Measurements from ENCODE around the gene EFEMP1.

EFEMP1 gene

DNA sequence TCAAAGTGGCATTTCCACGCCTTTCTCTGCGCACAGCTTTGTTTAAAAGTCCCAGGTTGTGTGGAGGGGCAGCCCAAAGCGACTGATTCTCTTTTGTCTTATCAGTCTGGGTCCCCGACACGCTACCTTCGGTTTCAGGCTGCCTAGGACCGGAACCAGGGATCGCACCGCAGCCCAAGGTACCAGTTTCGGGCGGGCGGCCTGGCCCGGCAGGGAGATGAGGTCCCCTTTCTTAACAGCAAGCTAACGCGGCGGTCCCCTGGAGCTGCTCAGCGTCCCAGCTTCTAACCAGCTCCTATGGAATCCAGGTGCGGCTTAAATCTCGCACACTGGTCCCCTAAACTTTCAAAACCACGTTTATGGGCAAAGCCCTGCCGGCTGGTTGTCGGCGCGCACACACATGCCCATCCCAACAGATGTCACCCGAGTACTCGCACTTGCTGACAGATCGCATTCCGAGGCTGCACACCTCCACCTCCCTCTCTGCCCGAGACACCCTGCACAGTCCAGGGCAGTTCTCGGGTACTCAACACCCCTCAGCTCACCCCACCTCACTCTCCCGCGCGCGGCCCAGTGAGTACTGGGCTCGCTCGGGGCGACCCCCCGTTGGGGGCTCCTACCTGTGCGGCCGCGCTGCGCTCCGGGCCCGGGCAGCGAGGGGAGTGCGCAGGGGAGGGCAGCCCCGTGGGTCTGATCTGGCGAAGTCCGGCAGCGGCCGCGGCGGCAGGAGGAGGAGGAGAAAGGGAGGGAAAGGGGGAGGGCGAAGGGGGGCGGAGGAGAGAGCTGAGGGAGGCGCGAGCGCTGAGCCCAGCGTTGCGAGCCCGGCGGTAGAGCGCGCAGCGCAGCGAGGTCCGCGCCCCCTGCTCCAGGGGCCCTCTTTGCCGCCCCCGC is at the start of gene EFEMP1:
Gene EFEMP1 (minus strand): TSS at position 692 of the 891 bp plus-strand sequence. CDS start 1,342 bp downstream, outside the sequence.
- peak within 1 kb of the TSS; percentile 14 for H3K4me3 ChIP-seq (ENCODE audit: low read length)
- no peak for TF ChIP-seq ZNF274 (IDR thresholded peaks at IDR 0.05; ENCODE audit: low read depth, low read length)

DNA sequence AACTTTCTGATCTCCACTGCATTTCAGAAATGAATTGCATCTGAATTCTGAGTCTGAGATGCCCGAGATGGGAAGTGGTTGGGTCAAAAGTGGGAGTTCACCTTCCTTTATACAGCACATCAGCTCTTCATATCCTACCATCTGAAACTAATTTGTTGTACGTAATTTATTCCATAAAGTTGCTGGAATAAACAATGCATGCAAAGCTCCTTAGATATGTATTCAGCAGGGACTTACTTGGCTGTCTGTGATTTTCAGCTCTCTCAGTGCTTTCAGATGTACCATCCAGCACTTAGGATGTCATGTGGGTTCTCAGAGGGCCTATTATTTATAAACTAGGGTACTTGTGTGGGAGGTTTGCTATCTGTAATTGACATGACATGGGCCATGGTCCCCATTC is 46.9 kb upstream of the EFEMP1 start:
- no peak for TF ChIP-seq ZNF274 (IDR thresholded peaks at IDR 0.05; ENCODE audit: low read depth, low read length)

GRCh38 chr2:55968941-55969340 is 45.4 kb upstream of the EFEMP1 start:
- no peak for TF ChIP-seq ZNF274 (IDR thresholded peaks at IDR 0.05; ENCODE audit: low read depth, low read length)

More for the DNA sequence above, 46.9 kb upstream of the EFEMP1 start:
- H3K4me3 ChIP-seq (ENCODE audit: low read length) = no peak overlapping the region

DNA sequence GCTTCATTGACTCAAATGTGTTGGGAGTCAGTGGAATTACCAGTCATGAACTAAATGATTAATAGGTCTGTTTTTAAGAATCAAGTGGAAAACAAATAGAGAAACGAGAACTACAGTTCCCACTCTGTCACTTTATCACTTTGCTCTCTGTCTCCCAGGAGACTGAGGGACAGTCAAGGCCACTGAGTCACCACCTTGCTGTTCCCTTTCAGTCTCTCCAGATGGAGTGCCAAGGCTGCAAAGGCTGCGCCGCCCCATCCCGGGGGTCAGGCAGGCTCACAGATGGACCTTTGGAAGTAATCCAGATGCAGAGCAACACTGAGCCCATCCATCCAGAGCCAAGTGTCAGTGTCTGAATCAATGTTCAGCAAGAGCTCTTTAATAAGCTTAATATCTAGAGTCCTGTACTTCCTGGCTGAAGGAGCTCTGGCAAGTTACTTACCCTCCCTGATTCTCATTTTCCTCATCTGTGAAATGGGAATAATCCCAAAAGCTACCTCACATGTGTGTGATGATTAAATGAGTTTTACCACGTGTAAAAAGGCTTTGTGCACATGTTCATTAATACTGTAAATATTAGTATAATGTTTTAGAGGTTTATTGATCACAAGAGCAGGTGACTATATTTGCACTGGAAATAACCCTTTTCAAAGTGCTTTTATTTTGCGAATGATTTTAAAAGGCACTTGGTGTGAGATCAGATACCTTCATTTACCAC is 43.0 kb upstream of the EFEMP1 start:
- TF ChIP-seq ZNF274 (IDR thresholded peaks at IDR 0.05; ENCODE audit: low read depth, low read length) = no peak
- no peak overlapping the region for H3K4me3 ChIP-seq (ENCODE audit: low read length)

More at GRCh38 chr2:55968941-55969340, 45.4 kb upstream of the EFEMP1 start:
- H3K4me3 ChIP-seq (ENCODE audit: low read length) = no peak overlapping the region

DNA sequence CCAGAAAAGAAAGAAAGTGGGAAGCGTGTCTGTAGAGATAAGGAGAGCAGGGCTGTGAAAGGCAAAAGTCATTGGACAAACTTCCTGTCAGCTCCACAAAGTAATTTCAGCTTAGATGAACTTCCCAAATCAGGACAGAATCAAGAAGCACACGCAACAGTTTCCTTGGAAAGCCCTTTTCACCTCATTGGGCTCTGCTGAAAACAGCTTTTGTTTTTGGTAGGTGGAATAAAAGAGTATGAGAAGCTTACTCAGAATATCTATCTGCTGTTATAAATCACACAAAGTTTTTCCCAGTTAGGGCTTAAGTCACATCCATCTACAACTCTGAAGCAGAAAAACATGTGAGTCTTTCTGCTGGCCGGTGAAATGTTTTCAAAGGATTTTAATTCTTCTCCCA is 42.4 kb upstream of the EFEMP1 start:
- no peak for TF ChIP-seq ZNF274 (IDR thresholded peaks at IDR 0.05; ENCODE audit: low read depth, low read length)
- H3K4me3 ChIP-seq (ENCODE audit: low read length) = no peak overlapping the region

- no peak overlapping the region for H3K4me3 ChIP-seq (ENCODE audit: low read length)
- TF ChIP-seq ZNF274 (IDR thresholded peaks at IDR 0.05; ENCODE audit: low read depth, low read length) = no peak
Observed at GRCh38 chr2:55965276-55965675, 41.7 kb upstream of the EFEMP1 start.

GRCh38 chr2:55962915-55963314 is 39.3 kb upstream of the EFEMP1 start:
- TF ChIP-seq ZNF274 (IDR thresholded peaks at IDR 0.05; ENCODE audit: low read depth, low read length) = no peak
- H3K4me3 ChIP-seq (ENCODE audit: low read length) = no peak overlapping the region

GRCh38 chr2:55961318-55961911 is 37.8 kb upstream of the EFEMP1 start:
- TF ChIP-seq ZNF274 (IDR thresholded peaks at IDR 0.05; ENCODE audit: low read depth, low read length) = no peak
- no peak overlapping the region for H3K4me3 ChIP-seq (ENCODE audit: low read length)

GRCh38 chr2:55958756-55959155 is 35.2 kb upstream of the EFEMP1 start:
- TF ChIP-seq ZNF274 (IDR thresholded peaks at IDR 0.05; ENCODE audit: low read depth, low read length) = no peak
- H3K4me3 ChIP-seq (ENCODE audit: low read length) = no peak overlapping the region

DNA sequence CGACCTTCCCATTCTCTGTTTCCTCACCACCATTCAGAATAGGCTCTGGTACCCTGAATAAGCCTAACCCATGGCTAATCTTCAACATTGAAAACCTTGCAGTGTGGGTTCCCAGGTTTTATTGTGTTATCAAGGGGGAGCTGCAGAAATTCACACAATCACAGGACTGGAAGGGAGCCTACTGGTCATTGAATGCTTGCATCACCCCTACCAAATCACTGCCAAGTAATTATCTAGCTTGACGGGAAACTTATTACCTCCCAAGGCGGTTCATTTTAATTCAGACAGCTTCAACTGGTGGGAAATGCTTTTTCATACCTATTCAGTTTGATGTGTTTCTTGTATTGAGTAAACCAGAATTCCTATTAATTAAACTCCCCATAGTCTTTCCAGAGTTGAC is 33.6 kb upstream of the EFEMP1 start:
- H3K4me3 ChIP-seq (ENCODE audit: low read length) = no peak overlapping the region
- no peak for TF ChIP-seq ZNF274 (IDR thresholded peaks at IDR 0.05; ENCODE audit: low read depth, low read length)

GRCh38 chr2:55954306-55955035 is 30.9 kb upstream of the EFEMP1 start:
- H3K4me3 ChIP-seq (ENCODE audit: low read length) = no peak overlapping the region
- no peak for TF ChIP-seq ZNF274 (IDR thresholded peaks at IDR 0.05; ENCODE audit: low read depth, low read length)

DNA sequence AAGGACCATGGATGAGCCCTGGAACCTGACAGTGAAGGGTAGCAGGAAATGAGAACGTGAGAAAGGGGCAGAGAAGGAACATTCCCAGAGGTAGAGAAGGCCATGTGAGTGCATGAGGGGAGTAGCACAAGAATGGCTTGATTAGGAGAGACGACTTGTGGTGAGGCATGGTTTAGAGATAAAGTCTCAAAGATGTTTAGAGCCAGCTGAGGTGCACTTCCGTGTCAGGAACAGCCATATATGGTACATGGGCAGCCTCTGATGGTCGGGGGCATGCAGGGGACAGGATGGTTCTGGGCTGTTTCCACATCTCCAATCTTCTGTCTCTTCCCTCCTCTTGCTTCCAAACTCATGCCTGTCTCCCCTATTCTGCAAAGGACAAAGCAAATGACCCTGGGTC is 28.8 kb upstream of the EFEMP1 start:
- no peak for TF ChIP-seq ZNF274 (IDR thresholded peaks at IDR 0.05; ENCODE audit: low read depth, low read length)
- no peak overlapping the region for H3K4me3 ChIP-seq (ENCODE audit: low read length)

GRCh38 chr2:55951533-55951932 is 28.0 kb upstream of the EFEMP1 start:
- no peak overlapping the region for H3K4me3 ChIP-seq (ENCODE audit: low read length)
- TF ChIP-seq ZNF274 (IDR thresholded peaks at IDR 0.05; ENCODE audit: low read depth, low read length) = no peak

DNA sequence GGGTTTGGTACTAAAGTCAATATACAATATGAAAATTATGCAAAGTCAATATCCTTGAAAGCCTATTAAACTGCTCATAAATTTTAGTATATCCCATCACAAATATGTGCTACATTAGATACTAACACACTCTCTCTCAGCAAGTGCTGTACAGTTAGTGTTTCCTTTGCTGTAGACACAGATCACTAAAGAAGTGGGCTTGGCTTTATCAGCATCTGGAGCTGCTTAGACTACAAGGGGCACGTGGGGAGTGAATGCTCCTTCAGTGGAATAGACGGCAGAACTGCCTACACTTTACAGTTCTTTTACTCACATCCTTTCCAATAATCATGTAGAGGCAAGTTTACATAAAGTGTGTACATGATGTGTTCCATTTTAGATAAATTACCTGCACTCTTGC is 26.0 kb upstream of the EFEMP1 start:
- TF ChIP-seq ZNF274 (IDR thresholded peaks at IDR 0.05; ENCODE audit: low read depth, low read length) = no peak
- no peak overlapping the region for H3K4me3 ChIP-seq (ENCODE audit: low read length)
